ENCODE data around the gene CHTOP. TPM values are rescaled to one million over a fixed set of nuclear protein-coding genes. Genes with fewer than 3 reads are reported as not detected.

CHTOP gene
- total and polyA plus RNA-seq, 2 of the 13 experiments (the other 11 are each of a cell fraction or from before 2014, with no cell fraction given) = 38.0 to 51.9 TPM

- in situ Hi-C loops (cut with HindIII; ENCODE audit: extremely low pct_ligation_motif_present, low pct_unique_long_range_greater_than_20kb) = loop anchor here (5.0 kb wide), 2 partner anchors 53 to 118 kb away; no protein-coding TSS in a partner anchor
- H2AFZ ChIP-seq (ENCODE audit: low read length) = no peak overlapping the region
- no peaks in the 10 kb centered on the region for H4K20me1 ChIP-seq (ENCODE audit: insufficient read depth, low read length)
- peaks cover 2 to 3% of the 10 kb centered on the region in 2 experiments; a peak in 2 of 5 replicates for H3K36me3 ChIP-seq (replicated peaks in 1 of 2; ENCODE audit: control insufficient read depth in 1 of 2, insufficient read depth in 2 of 2, low read length in 2 of 2)
- TF ChIP-seq ZNF552 (CRISPR knock-in tag; IDR thresholded peaks at IDR 0.05; ENCODE audit: borderline replicate concordance) = no peak
- TF ChIP-seq THAP9 (CRISPR knock-in tag; IDR thresholded peaks at IDR 0.05; ENCODE audit: borderline replicate concordance) = no peak
- TF ChIP-seq ZNF724P (CRISPR knock-in tag; IDR thresholded peaks at IDR 0.05; ENCODE audit: borderline replicate concordance) = no peak
- no peak for TF ChIP-seq FOSL1 (CRISPR knock-in tag; IDR thresholded peaks at IDR 0.05; ENCODE audit: borderline replicate concordance)
- no peak for TF ChIP-seq JUNB (CRISPR knock-in tag; IDR thresholded peaks at IDR 0.05; ENCODE audit: borderline replicate concordance)
- no peak overlapping the region for H3K9ac ChIP-seq (ENCODE audit: insufficient read depth, low read depth, low read length)
- POLR2A ChIA-PET = interaction anchor here (15.2 kb wide), 1 partner anchor 14 kb away, joined by 390 read pairs; the partner anchor contains the start of genes S100A14 and S100A16
- no peaks in the 10 kb centered on the region for H3K27me3 ChIP-seq (ENCODE audit: control insufficient read depth in 1 of 2, insufficient read depth in 2 of 2, low read length in 2 of 2)
- no peak overlapping the region for H3K4me3 ChIP-seq (replicated peaks in 1 of 3; ENCODE audit: insufficient read depth in 1 of 3, low read depth in 2 of 3, low read length in 3 of 3)
- no TSS peak for BruUV-seq (replicated peaks)
- H3K4me2 ChIP-seq (ENCODE audit: low read depth, low read length) = no peak overlapping the region
- no peak for FAIRE-seq
- no peaks in the 10 kb centered on the region for H3K9me3 ChIP-seq (ENCODE audit: low read length)
- no peak overlapping the region for H3K27ac ChIP-seq (ENCODE audit: extremely low read length, insufficient read depth, low read length)
- 94% methylated on average over 10 of the region's 10 CpGs for WGBS (ENCODE audit: low lambda C conversion rate)
- CTCF ChIA-PET (ENCODE audit: low intra/inter-chr PET ratio, low total read pairs) = no interaction called here
- ATAC-seq = no peak
- DNase-seq (ENCODE audit: low spot score) = no peak
- intact Hi-C loops (cut with micrococcal nuclease; ENCODE audit: unreplicated experiment) = loop anchor here (5.0 kb wide), 1 partner anchor 113 kb away; no protein-coding TSS in a partner anchor
- H3K4me1 ChIP-seq (ENCODE audit: insufficient read depth, low read length) = peaks cover 35% of the 10 kb centered on the region
- H3K79me2 ChIP-seq (ENCODE audit: insufficient read depth, low read length) = peaks cover 29% of the 10 kb centered on the region
Measured at GRCh38 chr1:153624965-153625611, 8.8 kb upstream of the CHTOP start.

All from HepG2 (cell line).